MM.1S (cell line): ENCODE results near the gene PGS1.

ENCODE experiments used
- EZH2 ChIP-seq: fragments of 300-600 bp; sonication (generic); optimal IDR thresholded peaks from 2 replicates; pipeline ENCODE3; 2017; ENCODE audit warnings: low read depth, mild to moderate bottlenecking, antibody characterized with exemption, low read length, mixed read lengths
- TF ChIP-seq, protein P1 (sequence below): fragments of 300-600 bp; sonication (generic); IDR thresholded peaks from 2 replicates; pipeline ENCODE4 v1.5.1; 2016; ENCODE audit warnings: antibody characterized with exemption, low read length, mixed read lengths

DNA sequence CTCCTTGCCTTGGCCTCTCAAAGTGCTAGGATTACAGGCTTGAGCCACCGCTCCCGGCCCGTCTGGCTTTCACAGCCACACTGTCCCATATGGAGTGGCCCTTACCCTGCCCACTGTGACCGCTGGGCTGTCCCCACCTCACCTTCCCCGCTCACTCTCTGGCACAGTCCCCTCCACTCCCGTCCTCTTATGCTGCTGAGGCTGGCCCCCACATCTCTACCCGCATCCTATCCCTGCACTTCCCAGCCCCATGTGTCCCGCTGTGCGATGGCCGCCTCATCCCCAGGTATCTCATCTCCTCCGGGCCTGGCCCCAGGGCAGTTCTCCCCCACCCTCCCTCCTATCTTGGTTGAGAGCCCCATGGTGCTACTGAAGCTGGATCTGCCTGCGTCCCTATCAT, 93.2 kb downstream of the PGS1 start:
- TF ChIP-seq, protein P1, sequence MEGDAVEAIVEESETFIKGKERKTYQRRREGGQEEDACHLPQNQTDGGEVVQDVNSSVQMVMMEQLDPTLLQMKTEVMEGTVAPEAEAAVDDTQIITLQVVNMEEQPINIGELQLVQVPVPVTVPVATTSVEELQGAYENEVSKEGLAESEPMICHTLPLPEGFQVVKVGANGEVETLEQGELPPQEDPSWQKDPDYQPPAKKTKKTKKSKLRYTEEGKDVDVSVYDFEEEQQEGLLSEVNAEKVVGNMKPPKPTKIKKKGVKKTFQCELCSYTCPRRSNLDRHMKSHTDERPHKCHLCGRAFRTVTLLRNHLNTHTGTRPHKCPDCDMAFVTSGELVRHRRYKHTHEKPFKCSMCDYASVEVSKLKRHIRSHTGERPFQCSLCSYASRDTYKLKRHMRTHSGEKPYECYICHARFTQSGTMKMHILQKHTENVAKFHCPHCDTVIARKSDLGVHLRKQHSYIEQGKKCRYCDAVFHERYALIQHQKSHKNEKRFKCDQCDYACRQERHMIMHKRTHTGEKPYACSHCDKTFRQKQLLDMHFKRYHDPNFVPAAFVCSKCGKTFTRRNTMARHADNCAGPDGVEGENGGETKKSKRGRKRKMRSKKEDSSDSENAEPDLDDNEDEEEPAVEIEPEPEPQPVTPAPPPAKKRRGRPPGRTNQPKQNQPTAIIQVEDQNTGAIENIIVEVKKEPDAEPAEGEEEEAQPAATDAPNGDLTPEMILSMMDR: no peak
- no peak for TF ChIP-seq EZH2
